Measurements from ENCODE around the gene CXCL3.

Gene CXCL3

GRCh38 chr4:74018116-74018515 lies 20.4 kb downstream of the CXCL3 start:
- H3K4me1 ChIP-seq (ENCODE audit: control insufficient read depth, low read length): no peaks in the 10 kb centered on the region
- no peaks in the 10 kb centered on the region for H3F3A ChIP-seq (ENCODE audit: control insufficient read depth, insufficient read depth)
- no peaks in the 10 kb centered on the region for H4K20me1 ChIP-seq (ENCODE audit: control insufficient read depth, insufficient read depth, low read depth, low read length)

DNA sequence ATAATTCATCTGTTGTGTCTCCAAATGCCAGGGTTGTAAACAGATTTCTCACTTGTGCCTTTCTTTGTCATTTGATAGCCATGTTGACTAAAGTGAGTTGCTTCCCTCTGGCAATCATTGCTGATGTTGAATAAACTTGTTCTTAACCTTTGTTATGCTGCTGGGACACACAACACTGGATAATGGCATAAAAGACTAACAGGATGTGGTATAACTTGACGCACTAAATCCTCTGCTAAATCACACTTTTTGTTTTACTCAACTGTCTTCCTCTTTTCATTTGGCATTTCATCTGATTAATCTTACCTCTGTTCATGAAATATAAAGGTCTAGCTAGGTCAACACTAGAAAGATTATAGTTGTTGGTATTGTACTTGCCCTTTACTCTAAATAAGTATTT lies 22.4 kb downstream of the CXCL3 start:
- H3K9me3 ChIP-seq (ENCODE audit: control insufficient read depth, insufficient read depth, low read length): no peaks in the 10 kb centered on the region
- H3K4me3 ChIP-seq (ENCODE audit: low read length): no peak overlapping the region
- H3K27ac ChIP-seq (ENCODE audit: low read depth, low read length): no peak overlapping the region
- TF ChIP-seq CTCF (IDR thresholded peaks at IDR 0.05; ENCODE audit: low read depth, low read length, poor library complexity, severe bottlenecking) (no peak), EZH2phosphoT487 (IDR thresholded peaks at IDR 0.05; ENCODE audit: borderline replicate concordance, low read length) (no peak)
- no peaks in the 10 kb centered on the region for H3K4me1 ChIP-seq (ENCODE audit: control insufficient read depth, low read length)
- H3K36me3 ChIP-seq (ENCODE audit: control insufficient read depth, low read length): no peaks in the 10 kb centered on the region
- no peaks in the 10 kb centered on the region for H3F3A ChIP-seq (ENCODE audit: control insufficient read depth, insufficient read depth)
- H4K20me1 ChIP-seq (ENCODE audit: control insufficient read depth, insufficient read depth, low read depth, low read length): no peaks in the 10 kb centered on the region
- H3K27me3 ChIP-seq (ENCODE audit: control insufficient read depth, low read length): no peaks in the 10 kb centered on the region
- no peaks in the 10 kb centered on the region for H3K9me2 ChIP-seq (replicated peaks; ENCODE audit: control insufficient read depth, low read length)
- no peaks in the 10 kb centered on the region for H3K79me2 ChIP-seq (ENCODE audit: control insufficient read depth, low read length)
- no peak overlapping the region for H3K4me2 ChIP-seq (ENCODE audit: low read length)

More at GRCh38 chr4:74018116-74018515, 20.4 kb downstream of the CXCL3 start:
- TF ChIP-seq CTCF (IDR thresholded peaks at IDR 0.05; ENCODE audit: low read depth, low read length, poor library complexity, severe bottlenecking): no peak
- no peak for TF ChIP-seq EZH2phosphoT487 (IDR thresholded peaks at IDR 0.05; ENCODE audit: borderline replicate concordance, low read length)
- no peaks in the 10 kb centered on the region for H3K9me3 ChIP-seq (ENCODE audit: control insufficient read depth, insufficient read depth, low read length)
- H3K27me3 ChIP-seq (ENCODE audit: control insufficient read depth, low read length): no peaks in the 10 kb centered on the region
- no peaks in the 10 kb centered on the region for H3K9me2 ChIP-seq (replicated peaks; ENCODE audit: control insufficient read depth, low read length)
- no peak overlapping the region for H3K27ac ChIP-seq (ENCODE audit: low read depth, low read length)
- H3K4me3 ChIP-seq (ENCODE audit: low read length): no peak overlapping the region
- H3K79me2 ChIP-seq (ENCODE audit: control insufficient read depth, low read length): no peaks in the 10 kb centered on the region
- H3K4me2 ChIP-seq (ENCODE audit: low read length): no peak overlapping the region
- no peaks in the 10 kb centered on the region for H3K36me3 ChIP-seq (ENCODE audit: control insufficient read depth, low read length)

DNA sequence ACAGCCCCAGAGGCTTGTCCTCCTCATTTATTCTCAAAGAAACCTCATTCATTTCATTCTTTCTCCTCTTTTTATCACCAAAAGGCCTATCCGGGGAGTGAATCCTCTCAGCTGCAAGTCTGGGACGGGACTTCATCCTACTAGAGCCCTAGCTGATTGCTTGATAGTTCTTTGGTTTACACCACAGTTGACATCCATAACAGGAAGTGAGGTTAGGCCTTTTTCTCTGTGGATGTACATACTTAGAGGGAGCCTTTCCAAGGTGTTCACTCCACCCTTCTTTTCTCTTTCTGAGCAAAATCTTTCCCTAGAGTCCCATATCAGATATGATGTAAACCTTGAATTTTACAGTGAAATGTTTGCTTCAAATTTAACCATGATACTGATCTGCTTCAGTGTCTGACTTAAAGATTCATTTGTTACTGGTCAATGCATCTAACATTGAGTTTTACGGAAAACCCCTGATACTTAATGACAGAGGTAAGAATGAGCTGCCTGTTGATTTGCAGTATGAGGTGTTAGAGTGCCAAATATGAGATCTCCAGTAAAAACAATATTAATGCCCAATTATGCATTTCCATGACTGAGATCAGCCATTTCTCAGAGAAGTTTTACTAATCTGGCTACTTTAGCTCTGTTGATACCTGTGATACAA lies 23.2 kb downstream of the CXCL3 start:
- no peak for TF ChIP-seq CTCF (IDR thresholded peaks at IDR 0.05; ENCODE audit: low read depth, low read length, poor library complexity, severe bottlenecking)
- no peak for TF ChIP-seq EZH2phosphoT487 (IDR thresholded peaks at IDR 0.05; ENCODE audit: borderline replicate concordance, low read length)
- H3K36me3 ChIP-seq (ENCODE audit: control insufficient read depth, low read length): no peaks in the 10 kb centered on the region
- H4K20me1 ChIP-seq (ENCODE audit: control insufficient read depth, insufficient read depth, low read depth, low read length): no peaks in the 10 kb centered on the region
- no peaks in the 10 kb centered on the region for H3F3A ChIP-seq (ENCODE audit: control insufficient read depth, insufficient read depth)
- no peaks in the 10 kb centered on the region for H3K4me1 ChIP-seq (ENCODE audit: control insufficient read depth, low read length)
- H3K4me3 ChIP-seq (ENCODE audit: low read length): no peak overlapping the region
- H3K4me2 ChIP-seq (ENCODE audit: low read length): no peak overlapping the region
- H3K27ac ChIP-seq (ENCODE audit: low read depth, low read length): no peak overlapping the region
- no peaks in the 10 kb centered on the region for H3K9me3 ChIP-seq (ENCODE audit: control insufficient read depth, insufficient read depth, low read length)
- no peaks in the 10 kb centered on the region for H3K79me2 ChIP-seq (ENCODE audit: control insufficient read depth, low read length)
- H3K27me3 ChIP-seq (ENCODE audit: control insufficient read depth, low read length): no peaks in the 10 kb centered on the region
- H3K9me2 ChIP-seq (replicated peaks; ENCODE audit: control insufficient read depth, low read length): no peaks in the 10 kb centered on the region

Data from DOHH2 (cell line).